ENCODE data around the gene MOB3B.

GRCh38 chr9:27437652-27438373, 91.8 kb downstream of the MOB3B start:
- TF ChIP-seq CTCF (IDR thresholded peaks at IDR 0.05) (no peak), POLR2A (IDR thresholded peaks at IDR 0.05) (no peak)
